NCI-H1105 (cell line): Measurements from ENCODE around the gene HSPB8.
A peak's percentile ranks its signal among the peaks of the same experiment; 100 is the strongest.

Experiments used
- DNase-seq: peaks from one replicate; lab custom pipeline; 2025; lab: John Stamatoyannopoulos, UW

HSPB8 gene

DNA sequence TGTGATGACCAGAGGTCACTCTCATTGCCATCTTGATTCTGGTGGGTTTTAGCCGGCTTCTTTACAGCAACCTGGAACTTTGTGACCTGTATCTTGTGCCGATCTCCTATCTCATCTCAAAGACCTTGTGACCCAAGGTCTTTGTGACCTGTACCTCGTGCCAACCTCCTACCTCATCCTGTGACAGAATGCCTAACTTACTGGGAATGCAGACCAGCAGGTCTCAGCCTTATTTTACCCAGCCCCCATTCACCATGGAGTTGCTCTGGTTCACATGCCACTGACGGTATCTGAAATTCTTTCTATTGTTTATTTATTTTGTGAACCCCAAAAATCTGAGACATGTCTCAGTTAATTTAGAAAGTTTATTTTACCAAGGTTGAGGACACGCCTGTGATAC lies 7.4 kb upstream of the HSPB8 start:
- no peak for DNase-seq

GRCh38 chr12:119171691-119172425 lies 6.9 kb upstream of the HSPB8 start:
- DNase-seq: no peak

DNA sequence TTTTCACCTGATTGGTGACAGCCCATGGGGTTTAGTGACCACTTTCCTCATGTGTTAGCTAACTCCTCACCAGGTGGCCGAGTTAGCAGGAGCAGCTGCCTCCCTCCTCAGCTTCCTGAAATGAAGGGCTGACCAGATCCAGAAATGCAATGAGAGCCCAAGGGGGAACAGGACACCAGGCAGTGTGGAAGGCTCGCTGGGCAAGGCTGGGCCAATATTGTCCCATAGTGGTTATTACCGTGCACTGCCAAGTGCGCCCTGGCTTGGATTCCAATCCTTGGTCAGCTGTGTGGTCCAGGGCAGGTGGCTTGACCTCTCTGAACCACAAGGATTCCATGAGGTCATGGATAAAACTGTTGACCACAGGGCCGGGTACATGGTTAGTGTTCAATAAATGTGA lies 3.6 kb upstream of the HSPB8 start:
- DNase-seq: no peak

DNA sequence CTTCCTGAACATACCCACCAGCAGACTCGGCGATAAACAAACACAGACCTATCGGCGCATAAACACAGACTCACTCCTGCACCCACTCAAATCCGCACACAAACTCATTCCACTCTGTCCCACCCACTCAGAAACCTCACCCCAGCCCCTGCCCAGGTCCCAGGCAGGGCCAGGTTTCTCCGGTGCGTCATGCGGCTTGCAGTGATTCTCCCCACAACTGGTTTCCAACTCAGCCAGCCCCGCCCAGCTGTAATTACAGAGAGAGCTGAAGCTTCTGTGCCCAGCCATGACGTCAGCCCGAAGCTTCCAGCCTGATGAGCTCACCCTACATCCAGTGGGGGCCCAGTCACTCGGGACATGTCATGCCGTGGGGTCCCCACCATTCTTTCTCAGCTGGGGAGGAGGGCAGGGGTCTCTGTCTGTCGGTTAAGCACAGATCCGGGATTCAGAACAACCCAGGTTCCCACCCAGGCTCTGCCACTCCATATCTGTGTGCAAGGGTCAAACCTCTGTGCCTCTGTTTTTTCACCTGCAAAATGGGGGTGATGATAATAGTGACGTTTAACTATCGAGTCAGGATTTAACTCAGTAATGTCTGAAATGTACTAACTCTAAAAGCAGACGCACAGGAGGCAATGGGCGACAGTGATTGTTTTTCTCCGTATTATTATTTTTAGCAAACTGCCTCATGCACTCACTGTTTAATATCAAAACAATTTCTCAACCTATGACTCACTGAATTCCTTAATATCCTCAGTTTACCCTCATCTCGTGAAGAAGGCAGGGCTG lies 2.3 kb upstream of the HSPB8 start:
- no peak for DNase-seq

DNA sequence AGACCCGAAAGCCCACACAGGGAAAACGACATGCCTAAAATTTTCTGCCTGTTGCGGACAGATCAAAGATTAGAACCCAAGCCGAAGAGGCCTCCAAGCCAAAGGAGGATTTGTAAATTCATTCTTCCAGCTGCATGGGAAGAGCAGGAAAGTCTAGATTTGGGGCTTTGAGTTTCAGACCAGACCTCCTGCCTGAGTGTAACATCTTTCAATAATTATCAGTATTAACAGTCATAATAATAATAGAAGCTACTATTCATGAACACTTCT lies 1.7 kb upstream of the HSPB8 start:
- no peak for DNase-seq

- DNase-seq: no peak
Measured at GRCh38 chr12:119177724-119178380, 879 bp upstream of the HSPB8 start.

DNA sequence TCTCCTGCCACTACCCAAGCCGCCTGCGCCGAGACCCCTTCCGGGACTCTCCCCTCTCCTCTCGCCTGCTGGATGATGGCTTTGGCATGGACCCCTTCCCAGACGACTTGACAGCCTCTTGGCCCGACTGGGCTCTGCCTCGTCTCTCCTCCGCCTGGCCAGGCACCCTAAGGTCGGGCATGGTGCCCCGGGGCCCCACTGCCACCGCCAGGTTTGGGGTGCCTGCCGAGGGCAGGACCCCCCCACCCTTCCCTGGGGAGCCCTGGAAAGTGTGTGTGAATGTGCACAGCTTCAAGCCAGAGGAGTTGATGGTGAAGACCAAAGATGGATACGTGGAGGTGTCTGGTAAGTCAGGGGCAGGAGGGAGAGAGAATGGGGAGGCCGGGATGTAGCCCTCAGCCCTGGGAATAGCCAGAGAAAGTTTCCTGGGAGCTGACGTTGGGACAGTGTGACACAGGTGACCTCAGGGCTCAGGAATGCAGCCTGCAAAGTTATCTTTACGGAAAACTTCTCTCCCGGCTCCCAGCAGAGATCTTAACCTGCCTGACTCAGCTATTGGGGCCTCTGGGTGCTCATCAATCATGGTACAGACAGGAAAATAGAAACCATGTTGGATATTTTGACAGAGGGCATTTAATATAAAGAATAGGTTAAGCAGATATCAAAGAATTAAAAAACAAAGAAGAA lies 747 bp downstream of the HSPB8 start:
- DNase-seq: no peak

DNA sequence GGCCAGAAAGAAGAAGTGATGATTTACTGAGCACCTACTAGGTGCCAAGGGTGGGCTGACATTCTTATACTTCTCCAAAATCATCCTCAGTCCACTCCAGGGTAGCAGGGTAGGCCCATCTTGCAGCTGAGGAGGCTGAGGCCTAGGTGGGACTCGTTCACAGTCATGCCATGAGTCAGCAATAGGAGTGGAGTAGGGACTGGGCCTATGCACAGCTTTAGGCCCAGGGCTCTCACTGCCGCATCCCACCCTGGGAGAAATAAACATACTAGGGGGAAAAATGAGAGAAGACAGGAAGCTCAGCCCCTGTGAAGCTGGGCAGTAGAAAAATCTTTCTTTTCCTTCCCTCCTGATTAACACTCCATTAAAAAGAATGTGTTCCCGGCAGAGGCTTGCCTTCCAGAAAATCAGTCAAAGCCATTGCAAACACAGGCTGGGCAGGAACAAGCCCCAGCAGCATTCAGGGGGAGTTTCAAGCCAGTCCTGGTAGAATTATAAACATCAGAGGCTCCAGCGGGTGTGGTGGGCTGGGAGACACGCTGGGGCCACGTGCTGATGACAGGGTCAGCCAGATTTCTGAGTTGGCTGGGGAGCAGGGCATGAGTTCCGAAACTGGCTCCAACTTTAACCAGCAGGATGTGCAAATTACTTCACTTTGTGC lies 1.8 kb downstream of the HSPB8 start:
- no peak for DNase-seq

DNA sequence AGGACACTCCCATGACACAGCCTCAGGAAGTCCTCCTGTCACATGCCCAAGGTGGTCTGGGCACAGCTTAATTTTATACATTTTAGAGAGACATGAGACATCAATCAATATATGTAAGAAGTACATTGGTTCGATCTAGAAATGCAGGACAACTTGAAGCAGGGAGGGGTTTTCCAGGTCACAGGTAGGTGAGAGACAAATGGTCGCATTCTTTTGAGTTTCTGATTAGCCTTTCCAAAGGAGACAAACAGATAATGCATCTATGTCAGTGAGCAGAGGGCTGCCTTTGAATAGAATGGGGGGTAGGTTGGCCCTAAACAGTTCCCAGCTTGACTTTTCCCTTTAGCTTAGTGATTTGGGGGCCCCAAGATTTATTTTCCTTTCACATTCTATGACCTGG lies 2.5 kb downstream of the HSPB8 start:
- no peak for DNase-seq

DNA sequence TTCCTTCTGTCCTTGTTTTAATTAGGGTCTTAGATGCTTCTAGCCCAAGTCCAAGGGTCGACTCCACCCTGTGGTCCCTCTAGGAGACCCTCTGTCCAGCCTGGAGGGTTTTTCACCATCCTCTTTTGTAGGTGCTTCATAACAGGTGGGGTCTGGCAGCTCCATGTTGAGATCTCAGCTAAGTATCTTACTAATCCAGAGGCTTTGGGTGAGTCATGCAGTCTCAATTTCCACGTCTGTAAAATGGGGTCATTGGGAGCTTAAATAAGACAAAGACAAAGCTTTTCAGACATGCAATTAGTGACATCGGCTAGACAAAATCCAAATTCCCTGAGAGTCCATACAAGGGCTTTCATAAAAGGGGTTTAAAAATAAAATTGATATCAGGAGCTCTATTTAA lies 3.2 kb downstream of the HSPB8 start:
- DNase-seq: no peak

DNA sequence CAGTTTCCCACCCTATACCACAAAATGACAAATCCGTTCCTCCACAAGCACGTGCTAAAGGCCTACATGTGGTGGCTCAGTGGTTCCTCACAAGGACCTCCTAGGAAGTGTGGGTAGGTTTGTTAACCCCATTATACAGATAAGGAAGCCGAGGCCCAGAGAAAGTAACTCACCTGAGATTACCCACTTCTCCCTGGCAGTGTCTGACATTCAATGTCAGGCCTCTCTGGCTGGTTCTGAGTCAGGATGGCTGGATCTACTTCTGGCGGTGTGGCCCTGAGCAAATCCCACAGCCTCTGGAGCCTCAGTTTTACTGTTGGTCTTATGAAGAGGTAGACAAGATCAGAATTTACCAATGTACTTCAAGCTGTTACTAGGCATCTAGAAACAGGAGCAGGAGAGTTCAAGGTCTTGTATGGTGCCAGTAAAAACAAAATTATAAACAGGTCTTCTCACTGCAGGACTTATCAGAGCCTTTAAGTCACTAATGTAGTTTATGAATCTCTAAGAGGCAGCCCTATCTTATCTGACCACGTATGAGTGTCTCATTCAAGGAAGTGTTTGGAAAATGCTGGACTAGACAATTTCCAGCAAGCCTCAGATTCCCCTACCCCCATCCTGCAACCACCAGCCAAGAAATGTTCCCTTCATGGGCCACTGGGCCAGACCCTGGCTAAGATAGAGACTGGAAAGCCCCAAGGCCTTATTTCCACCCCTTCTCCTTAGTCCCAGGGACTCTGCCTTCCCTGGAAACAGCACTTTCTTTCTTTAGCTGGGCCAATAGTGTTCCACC lies 4.2 kb downstream of the HSPB8 start:
- no peak for DNase-seq

DNA sequence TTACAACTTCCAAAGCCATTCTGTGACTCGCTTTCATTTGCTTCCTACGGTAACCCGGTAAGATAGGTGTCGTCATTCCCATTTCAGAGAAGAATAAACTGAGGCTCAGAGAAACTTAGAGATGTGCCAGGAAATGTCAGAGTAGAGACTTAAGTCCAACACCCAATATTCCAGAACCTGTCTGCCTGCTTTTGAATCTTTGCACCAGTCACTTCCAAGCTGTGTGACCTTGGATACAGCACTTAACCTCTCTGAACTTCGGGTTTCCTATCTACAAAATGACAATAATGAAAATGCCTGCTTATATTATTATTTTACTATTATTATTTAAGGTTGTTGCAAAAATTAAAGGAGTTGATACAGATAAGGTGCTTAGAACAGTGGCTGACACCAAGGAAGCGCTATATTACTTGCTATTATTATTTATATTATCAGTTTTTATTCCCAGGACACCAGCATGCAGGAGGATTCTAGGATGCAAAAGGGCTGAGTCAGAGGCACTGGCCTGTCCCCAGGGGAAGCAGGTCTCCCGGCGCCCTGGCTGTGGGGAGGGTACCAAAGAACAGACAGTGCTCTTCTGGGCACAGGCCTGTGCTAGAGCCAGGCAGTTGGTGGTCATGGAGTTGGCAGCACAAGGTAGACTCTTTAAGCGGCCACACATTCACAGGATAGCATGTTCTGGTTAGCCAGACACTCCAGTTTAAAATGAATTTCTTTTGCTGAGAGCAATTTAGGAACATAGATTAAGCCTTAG lies 5.4 kb downstream of the HSPB8 start:
- no peak for DNase-seq

GRCh38 chr12:119195256-119195655 lies 16.5 kb downstream of the HSPB8 start:
- no peak for DNase-seq

DNA sequence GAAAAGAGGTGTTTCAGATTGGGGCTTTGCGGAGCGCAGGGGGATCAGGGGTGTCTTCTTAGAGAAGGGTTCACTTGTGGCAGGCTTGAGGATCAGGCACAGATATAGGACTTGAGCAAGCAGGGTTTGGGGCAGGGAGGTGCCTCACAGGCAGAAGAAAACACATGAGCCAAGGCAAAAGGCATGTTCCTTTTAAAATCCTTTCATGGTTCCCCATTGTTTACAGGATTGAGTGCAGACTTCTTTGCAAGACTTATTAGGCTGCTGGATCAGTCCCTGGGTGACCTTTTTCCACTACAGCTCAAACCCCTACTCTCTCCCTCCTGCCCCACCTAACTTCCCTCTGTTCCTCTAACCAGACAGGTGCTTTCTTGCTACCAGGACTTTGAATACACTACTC lies 19.7 kb downstream of the HSPB8 start:
- DNase-seq: no peak

DNA sequence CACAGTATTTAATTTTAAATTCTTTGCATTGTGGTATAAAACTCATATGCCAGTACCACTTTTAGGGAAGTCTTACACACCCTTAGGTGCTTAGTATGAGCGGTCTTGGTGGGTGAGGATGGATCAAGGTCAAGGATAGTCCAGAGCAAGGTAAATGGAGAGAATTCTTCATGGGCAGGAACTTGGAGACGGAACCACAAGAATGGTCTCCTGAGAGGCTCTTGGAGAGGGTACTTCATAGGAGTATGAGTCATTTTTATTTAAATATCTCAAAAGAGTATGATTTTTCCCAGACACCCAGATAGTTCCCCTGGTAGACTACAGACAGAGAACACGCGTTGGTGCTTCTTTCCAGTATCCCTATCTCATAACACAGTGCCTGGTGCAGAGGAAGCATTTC lies 21.9 kb downstream of the HSPB8 start:
- DNase-seq: no peak

DNA sequence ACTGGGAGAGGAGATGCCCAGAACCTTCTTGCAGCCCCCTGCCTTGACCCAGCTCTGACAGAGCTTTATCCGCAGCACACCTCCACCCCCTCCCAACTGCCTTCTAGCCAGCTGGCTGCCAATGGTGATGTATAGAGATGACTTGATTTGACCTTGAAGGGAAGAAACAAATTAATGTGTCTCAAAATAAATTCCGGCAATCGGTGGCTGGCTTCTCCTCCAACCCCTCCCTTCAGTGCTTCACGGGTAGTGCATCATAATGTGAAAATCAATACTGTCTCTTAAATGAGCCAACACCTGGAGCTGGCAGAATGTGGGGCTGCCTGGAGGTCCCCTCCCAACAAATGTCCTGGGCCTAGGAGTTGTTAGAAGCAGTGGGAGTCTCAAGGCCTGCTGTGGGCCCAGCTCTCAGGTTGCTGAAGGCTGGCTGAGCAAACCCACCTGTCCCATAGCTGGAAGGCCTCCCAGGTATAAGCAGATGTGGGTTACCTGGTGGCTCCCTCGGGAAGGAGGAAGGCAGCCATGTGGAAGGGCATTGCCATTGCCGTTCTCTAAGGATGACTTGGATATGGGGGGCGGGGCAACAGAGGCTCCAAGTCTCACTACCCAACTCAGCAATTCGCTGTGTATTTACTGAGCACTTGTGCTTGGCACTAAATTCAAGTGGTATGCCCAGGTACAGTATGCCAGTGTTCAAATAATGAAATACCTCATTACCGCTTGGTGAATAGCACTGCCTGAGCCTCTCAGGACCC lies 23.2 kb downstream of the HSPB8 start:
- DNase-seq: peak; percentile 11

GRCh38 chr12:119202544-119202943 lies 23.8 kb downstream of the HSPB8 start:
- no peak for DNase-seq

- no peak for DNase-seq
Measured at GRCh38 chr12:119204131-119204530, 25.4 kb downstream of the HSPB8 start.

DNA sequence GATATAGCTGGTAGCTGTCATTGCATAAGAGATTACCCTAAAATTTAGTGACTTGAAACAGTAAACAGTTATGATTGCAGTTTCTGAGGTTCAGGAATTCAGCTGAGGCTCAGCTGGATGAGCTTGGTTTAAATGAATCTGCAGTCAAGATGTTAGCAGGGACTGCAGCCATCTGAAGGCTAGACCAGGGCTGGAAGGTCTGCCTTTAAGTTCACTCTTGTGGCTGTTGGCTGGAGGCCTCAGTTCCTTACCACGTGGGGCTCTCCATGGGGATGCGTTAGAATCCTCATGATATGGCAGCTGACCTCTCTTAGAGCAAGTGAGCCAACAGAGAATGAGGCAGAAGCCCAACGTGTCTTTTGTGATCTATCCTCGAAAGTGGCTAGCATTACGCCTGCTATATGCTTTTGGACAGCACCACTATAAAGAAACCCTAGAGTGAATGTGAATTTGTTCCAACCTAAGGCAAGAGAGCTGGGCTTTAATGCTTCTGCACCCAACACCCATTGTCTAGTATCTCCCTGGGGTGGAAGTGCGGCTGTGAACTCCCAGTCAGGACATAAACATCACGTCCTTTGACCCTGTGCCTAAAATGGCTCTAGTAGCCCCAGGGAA lies 26.0 kb downstream of the HSPB8 start:
- no peak for DNase-seq
